Globus pallidus (tissue), 1 donor: ENCODE data around the gene PCDHGA10.
"Not testable (repeated sequence)": the region's sequence is repeated elsewhere in the genome, so short reads cannot be mapped to it uniquely, and the experiment has no call there.

Experiments
- DNase-seq: peaks from one replicate; pipeline ENCODE4 v3.0.0-alpha.2; 2015; ENCODE audit warnings: low spot score

The PCDHGA10 gene

GRCh38 chr5:141392429-141393198 is 20.2 kb upstream of the PCDHGA10 start, which contains the start of gene PCDHGA8:
Gene PCDHGA8 (plus strand): TSS chr5:141392633. CDS start chr5:141392814, 181 bp downstream.
- no peak for DNase-seq

GRCh38 chr5:141393267-141393666 is 19.5 kb upstream of the PCDHGA10 start:
- no peak for DNase-seq

DNA sequence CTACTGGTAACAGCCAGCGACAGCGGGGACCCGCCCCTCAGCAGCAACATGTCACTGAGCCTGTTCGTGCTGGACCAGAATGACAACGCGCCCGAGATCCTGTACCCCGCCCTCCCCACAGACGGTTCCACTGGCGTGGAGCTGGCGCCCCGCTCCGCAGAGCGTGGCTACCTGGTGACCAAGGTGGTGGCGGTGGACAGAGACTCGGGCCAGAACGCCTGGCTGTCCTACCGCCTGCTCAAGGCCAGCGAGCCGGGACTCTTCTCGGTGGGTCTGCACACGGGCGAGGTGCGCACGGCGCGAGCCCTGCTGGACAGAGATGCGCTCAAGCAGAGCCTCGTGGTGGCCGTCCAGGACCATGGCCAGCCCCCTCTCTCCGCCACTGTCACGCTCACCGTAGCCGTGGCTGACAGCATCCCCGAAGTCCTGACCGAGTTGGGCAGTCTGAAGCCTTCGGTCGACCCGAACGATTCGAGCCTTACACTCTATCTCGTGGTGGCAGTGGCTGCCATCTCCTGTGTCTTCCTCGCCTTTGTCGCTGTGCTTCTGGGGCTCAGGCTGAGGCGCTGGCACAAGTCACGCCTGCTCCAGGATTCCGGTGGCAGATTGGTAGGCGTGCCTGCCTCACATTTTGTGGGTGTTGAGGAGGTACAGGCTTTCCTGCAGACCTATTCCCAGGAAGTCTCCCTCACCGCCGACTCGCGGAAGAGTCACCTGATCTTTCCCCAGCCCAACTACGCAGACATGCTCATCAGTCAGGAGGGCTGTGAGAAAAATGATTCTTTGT is 18.2 kb upstream of the PCDHGA10 start:
- not testable (repeated sequence) for DNase-seq

GRCh38 chr5:141397756-141398551 is 14.8 kb upstream of the PCDHGA10 start, which contains the start of gene PCDHGB5:
Gene PCDHGB5 (plus strand): TSS chr5:141397947. CDS start chr5:141398128, 181 bp downstream.
- DNase-seq = not testable (repeated sequence)

DNA sequence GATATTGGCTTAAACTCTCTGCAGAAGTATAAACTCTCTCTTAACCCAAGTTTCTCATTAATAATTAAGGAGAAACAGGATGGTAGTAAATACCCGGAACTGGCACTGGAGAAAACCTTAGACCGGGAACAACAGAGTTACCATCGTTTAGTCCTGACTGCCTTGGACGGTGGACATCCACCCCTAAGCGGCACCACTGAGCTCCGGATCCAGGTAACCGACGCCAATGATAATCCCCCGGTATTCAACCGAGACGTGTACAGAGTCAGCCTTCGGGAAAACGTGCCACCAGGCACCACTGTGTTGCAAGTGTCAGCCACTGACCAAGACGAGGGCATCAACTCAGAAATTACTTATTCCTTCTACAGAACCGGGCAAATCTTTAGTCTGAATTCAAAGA is 14.2 kb upstream of the PCDHGA10 start:
- DNase-seq = no peak

- DNase-seq = no peak
Measured at GRCh38 chr5:141399555-141400258, 13.1 kb upstream of the PCDHGA10 start.

- peak; percentile 21 for DNase-seq
Measured at GRCh38 chr5:141402553-141403243, 10.1 kb upstream of the PCDHGA10 start, which contains the start of gene PCDHGA9. Gene PCDHGA9 (plus strand): TSS chr5:141402778. CDS start chr5:141402953, 175 bp downstream.

DNA sequence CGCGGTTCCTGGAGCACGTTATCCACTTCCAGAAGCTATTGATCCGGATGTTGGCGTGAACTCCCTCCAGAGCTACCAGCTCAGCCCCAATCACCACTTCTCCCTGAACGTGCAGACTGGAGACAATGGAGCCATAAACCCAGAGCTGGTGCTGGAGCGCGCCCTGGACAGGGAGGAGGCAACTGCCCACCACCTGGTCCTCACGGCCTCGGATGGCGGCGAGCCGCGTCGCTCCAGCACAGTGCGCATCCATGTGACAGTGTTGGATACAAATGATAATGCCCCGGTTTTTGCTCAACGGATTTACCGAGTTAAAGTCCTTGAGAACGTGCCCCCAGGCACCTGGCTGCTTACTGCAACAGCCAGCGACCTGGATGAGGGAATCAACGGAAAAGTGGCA is 9.4 kb upstream of the PCDHGA10 start:
- DNase-seq = no peak

- not testable (repeated sequence) for DNase-seq
Measured at GRCh38 chr5:141407790-141408505, 4.8 kb upstream of the PCDHGA10 start, which contains the start of gene PCDHGB6. Gene PCDHGB6 (plus strand): TSS chr5:141408021. CDS start chr5:141408203, 182 bp downstream.

DNA sequence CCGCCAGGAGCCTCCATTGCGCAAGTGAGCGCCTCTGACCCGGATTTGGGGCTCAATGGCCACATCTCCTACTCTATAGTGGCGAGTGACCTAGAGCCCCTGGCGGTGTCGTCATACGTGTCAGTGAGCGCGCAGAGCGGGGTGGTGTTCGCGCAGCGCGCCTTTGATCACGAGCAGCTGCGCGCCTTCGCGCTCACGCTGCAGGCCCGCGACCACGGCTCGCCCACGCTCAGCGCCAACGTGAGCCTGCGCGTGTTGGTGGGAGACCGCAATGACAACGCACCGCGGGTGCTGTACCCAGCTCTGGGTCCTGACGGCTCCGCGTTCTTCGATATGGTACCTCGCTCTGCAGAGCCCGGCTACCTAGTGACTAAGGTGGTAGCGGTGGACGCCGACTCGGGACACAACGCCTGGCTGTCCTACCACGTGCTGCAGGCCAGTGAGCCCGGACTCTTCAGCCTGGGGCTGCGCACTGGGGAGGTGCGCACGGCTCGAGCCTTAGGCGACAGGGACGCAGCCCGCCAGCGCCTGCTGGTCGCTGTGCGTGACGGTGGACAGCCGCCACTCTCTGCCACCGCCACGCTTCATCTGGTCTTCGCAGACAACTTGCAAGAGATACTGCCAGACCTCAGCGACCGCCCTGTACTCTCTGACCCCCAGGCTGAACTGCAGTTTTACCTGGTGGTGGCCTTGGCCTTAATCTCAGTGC is 3.0 kb upstream of the PCDHGA10 start:
- no peak for DNase-seq

DNA sequence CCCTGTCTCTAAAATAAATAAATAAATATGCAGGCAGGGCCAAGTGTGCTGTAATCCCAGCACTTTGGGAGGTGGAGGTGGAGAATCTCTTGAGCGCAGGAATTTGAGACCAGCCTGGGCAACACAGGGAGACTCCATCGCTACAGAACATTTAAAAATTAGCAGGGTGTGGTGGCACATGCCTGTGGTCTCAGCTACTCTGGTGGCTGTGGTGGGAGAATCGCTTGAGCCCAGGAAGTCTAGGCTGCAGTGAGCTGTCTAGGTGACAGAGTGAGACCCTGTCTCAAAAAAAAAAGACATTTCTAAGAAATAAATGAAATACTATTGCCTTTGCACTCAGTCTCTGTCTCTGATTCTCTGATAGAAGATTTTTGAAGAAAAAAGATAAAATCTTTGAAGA is 1.2 kb upstream of the PCDHGA10 start:
- no peak for DNase-seq

DNA sequence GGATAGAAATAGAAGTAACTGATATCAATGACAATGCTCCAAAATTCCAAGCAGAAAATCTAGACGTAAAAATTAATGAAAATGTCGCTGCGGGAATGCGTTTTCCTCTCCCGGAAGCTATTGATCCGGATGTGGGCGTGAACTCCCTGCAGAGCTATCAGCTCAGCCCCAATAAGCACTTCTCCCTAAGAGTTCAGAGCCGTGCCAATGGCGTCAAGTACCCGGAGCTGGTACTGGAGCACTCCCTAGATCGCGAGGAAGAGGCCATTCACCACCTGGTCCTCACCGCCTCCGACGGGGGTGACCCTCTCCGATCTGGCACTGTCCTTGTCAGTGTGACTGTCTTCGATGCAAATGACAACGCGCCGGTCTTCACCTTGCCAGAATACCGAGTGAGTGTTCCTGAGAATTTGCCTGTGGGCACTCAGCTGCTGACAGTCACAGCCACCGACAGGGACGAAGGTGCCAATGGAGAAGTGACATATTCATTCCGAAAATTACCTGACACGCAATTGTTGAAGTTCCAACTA is 818 bp downstream of the PCDHGA10 start:
- DNase-seq = no peak

DNA sequence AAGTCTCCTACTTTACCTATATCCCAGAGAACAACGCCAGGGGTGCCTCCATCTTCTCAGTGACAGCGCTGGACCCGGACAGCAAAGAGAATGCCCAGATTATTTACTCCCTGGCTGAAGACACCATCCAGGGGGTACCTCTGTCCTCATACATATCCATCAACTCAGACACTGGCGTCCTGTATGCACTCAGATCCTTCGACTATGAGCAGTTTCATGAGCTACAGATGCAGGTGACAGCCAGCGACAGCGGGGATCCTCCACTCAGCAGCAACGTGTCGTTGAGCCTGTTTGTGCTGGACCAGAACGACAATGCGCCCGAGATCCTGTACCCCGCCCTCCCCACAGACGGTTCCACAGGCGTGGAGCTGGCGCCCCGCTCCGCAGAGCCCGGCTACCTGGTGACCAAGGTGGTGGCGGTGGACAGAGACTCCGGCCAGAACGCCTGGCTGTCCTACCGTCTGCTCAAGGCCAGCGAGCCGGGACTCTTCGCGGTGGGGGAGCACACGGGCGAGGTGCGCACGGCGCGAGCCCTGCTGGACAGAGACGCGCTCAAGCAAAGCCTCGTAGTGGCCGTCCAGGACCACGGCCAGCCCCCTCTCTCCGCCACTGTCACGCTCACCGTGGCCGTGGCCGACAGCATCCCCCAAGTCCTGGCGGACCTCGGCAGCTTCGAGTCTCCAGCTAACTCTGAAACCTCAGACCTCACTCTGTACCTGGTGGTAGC is 1.9 kb downstream of the PCDHGA10 start:
- not testable (repeated sequence) for DNase-seq

DNA sequence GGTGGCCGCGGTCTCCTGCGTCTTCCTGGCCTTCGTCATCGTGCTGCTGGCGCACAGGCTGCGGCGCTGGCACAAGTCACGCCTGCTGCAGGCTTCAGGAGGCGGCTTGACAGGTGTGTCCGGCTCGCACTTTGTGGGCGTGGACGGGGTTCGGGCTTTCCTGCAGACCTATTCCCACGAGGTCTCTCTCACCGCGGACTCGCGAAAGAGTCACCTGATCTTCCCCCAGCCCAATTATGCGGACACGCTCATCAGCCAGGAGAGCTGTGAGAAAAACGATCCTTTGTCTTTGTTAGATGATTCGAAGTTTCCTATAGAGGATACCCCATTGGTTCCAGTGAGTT is 2.5 kb downstream of the PCDHGA10 start:
- DNase-seq = not testable (repeated sequence)

DNA sequence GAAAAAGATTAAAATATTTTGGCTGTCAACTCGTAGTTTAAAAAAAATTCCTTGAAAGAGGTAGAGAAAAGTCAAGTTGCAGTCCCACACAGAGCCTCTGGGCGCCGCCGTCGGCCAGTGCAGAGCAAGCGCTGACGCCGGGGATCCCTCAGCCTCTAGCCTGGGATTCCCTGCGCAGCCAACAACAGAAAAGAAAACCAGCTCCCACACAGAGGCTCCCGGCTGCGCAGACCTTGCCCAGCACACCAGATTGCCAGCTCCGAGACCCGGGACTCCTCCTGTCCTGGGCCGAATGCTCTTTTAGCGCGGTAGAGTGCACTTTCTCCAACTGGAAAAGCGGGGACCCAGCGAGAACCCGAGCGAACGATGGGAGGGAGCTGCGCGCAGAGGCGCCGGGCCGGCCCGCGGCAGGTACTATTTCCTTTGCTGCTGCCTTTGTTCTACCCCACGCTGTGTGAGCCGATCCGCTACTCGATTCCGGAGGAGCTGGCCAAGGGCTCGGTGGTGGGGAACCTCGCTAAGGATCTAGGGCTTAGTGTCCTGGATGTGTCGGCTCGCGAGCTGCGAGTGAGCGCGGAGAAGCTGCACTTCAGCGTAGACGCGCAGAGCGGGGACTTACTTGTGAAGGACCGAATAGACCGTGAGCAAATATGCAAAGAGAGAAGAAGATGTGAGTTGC is 4.8 kb downstream of the PCDHGA10 start, which contains the start of gene PCDHGB7:
Gene PCDHGB7, plus strand, starts transcription at position 184 of the 679 bp plus-strand sequence. Its CDS starts 183 bp downstream, at position 367.
- DNase-seq = peak; percentile 41

DNA sequence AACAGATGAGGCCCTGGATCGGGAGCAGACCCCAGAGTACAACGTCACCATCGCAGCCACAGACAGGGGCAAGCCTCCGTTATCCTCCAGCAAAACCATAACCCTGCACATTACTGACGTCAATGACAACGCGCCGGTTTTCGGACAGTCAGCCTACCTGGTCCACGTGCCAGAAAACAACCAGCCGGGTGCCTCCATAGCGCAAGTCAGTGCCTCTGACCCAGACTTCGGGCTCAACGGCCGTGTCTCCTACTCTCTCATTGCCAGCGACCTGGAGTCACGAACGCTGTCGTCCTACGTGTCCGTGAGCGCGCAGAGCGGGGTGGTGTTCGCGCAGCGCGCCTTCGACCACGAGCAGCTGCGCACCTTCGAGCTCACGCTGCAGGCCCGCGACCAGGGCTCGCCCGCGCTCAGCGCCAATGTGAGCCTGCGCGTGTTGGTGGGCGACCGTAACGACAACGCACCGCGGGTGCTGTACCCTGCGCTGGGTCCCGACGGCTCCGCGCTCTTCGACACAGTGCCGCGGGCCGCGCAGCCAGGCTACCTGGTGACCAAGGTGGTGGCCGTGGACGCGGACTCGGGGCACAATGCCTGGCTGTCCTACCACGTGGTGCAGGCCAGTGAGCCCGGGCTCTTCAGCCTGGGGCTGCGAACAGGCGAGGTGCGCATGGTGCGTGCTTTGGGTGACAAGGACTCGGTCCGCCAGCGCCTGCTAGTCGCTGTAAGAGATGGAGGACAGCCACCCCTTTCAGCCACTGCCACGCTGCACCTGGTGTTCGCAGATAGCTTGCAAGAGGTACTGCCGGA is 6.5 kb downstream of the PCDHGA10 start:
- no peak for DNase-seq
